Measurements from ENCODE around the gene PSMD1.

DNA sequence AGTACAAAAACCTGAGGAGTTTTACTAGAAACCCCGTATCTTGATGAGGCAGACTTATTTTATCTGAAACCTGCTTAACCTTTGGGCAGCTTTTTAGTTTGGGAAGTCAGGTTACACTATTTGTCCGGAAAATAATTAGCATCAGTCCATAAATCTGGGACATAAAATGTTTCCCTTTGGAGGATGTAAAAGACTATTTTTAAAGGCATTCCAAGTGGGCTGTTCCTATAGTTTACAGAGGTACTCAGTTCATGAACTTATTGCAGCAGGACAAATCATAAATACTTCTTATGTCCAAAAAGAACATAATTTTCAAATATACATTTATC, 61.9 kb downstream of the PSMD1 start:
- TF ChIP-seq, protein P1, sequence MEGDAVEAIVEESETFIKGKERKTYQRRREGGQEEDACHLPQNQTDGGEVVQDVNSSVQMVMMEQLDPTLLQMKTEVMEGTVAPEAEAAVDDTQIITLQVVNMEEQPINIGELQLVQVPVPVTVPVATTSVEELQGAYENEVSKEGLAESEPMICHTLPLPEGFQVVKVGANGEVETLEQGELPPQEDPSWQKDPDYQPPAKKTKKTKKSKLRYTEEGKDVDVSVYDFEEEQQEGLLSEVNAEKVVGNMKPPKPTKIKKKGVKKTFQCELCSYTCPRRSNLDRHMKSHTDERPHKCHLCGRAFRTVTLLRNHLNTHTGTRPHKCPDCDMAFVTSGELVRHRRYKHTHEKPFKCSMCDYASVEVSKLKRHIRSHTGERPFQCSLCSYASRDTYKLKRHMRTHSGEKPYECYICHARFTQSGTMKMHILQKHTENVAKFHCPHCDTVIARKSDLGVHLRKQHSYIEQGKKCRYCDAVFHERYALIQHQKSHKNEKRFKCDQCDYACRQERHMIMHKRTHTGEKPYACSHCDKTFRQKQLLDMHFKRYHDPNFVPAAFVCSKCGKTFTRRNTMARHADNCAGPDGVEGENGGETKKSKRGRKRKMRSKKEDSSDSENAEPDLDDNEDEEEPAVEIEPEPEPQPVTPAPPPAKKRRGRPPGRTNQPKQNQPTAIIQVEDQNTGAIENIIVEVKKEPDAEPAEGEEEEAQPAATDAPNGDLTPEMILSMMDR (IDR thresholded peaks at IDR 0.05; ENCODE audit: low read depth, low read length), result no peak
- no peak for TF ChIP-seq EZH2phosphoT487 (IDR thresholded peaks at IDR 0.05; ENCODE audit: low read depth)

Measured in OCI-LY3 (cell line).